Stomach (tissue), 9 donors: ENCODE results near the gene C1orf159. TPM values are rescaled to one million over a fixed set of nuclear protein-coding genes. Genes with fewer than 3 reads are reported as not detected.

Experiments
- DNase-seq, 2 donors: peaks; one replicate each; pipeline versions ENCODE4 v3.0.0 to v3.0.0-alpha.2; 2013 to 2019
- H3K27ac ChIP-seq, 5 donors: fragments of 200-600 bp in 4 of 5; sonication (generic) in 4 of 5; one replicate each; pipeline ENCODE4 v1.5.1; 2013 to 2019; ENCODE audit warnings: mild to moderate bottlenecking in 1 of 5, moderate library complexity in 1 of 5
- H3K27me3 ChIP-seq, 3 donors: fragments of 200-600 bp; sonication (generic); one replicate each; pipeline ENCODE4 v1.5.1; 2017 to 2019; ENCODE audit warnings: mixed run types in 1 of 3
- H3K36me3 ChIP-seq, 4 donors: fragments of 200-600 bp; sonication (generic); 1 replicate in 3 of 4; 2 replicates in 1 of 4; pipeline ENCODE4 v1.5.1; 2016 to 2019
- H3K4me1 ChIP-seq, 4 donors: fragments of 200-600 bp; sonication (generic); one replicate each; pipeline ENCODE4 v1.5.1; 2016 to 2019
- H3K4me3 ChIP-seq, 4 donors: fragments of 200-600 bp; sonication (generic) in 3 of 4; one replicate each; pipeline ENCODE4 v1.5.1; 2016 to 2019; ENCODE audit warnings: mild to moderate bottlenecking in 1 of 4
- H3K9me3 ChIP-seq, 4 donors: fragments of 200-600 bp; sonication (generic); one replicate each; pipeline ENCODE4 v1.5.1; 2016 to 2019
- CTCF ChIP-seq, 7 experiments: fragments of 450-650 bp in 4 of 7; fragments of 200-600 bp in 3 of 7; sonication (generic) in 3 of 7; IDR thresholded peaks; one replicate each; pipeline ENCODE4 v1.5.1; 2016 to 2019; ENCODE audit warnings: antibody characterized with exemption in 7 of 7, control low read depth in 2 of 7, mild to moderate bottlenecking in 1 of 7
- EP300 ChIP-seq: sonication (generic); formaldehyde crosslinking; IDR thresholded peaks from one replicate; pipeline ENCODE4 v1.6.1; 2017; ENCODE audit warnings: antibody characterized with exemption
- POLR2A ChIP-seq, 4 donors: fragments of 450-650 bp; IDR thresholded peaks; one replicate each; pipeline ENCODE4 v1.6.1; 2016; ENCODE audit warnings: antibody characterized with exemption in 4 of 4, control low read depth in 2 of 4, mild to moderate bottlenecking in 1 of 4, moderate library complexity in 1 of 4
- POLR2AphosphoS5 ChIP-seq, 3 donors: sonication (generic); formaldehyde crosslinking; IDR thresholded peaks; one replicate each; pipeline ENCODE4 v1.6.1; 2016; ENCODE audit warnings: antibody characterized with exemption in 3 of 3
- WGBS, 5 donors: extraction: QIAGEN DNeasy Blood & Tissue Kit in 3 of 5; methylation state at CpG; one replicate each; pipeline versions ENCODE4 v1.1.5 to v1.1.7; 2013 to 2018; 5-methylcytosine and 5-hydroxymethylcytosine counted together
- intact Hi-C: fragments of 100-400 bp; cut with DNase I; formaldehyde crosslinking; loops from one replicate; pipeline ENCODE4 v1.15.1; 2023; ENCODE audit warnings: low total_unique reads
- polyA plus RNA-seq, 3 donors: library from polyadenylated mRNA; stranded (reverse); fragments of 200-250 nt; gene quantifications; one replicate each; pipeline ENCODE4 v1.2.3, GENCODE V29; 2013
- total RNA-seq, 5 donors: library from RNA; depleted of rRNA; stranded (reverse); fragments of >200 nt; gene quantifications; one replicate each; pipeline versions ENCODE4 v1.1.0 to v1.2.3, GENCODE V29; 2014 to 2016
- donor health status: healthy with polysubstance abuse.
- donor health status: Bipolar disorder and iron deficiency.
- donor health status: healthy.

C1orf159 gene
- total and polyA plus RNA-seq, 8 donors = 10.2 to 67.0 (median 18.5) TPM

GRCh38 chr1:1062348-1063163, 53.3 kb downstream of the C1orf159 start:
- H3K9me3 ChIP-seq = no peaks in the 10 kb centered on the region
- peak in 1 of 2 donors; percentile 44 for DNase-seq
- intact Hi-C loops = loop anchor here (5.0 kb wide), 1 partner anchor 80 kb away; the partner anchor contains the start of gene PERM1
- peak overlapping the region in 1 of 4 donors; percentile 19 for H3K4me3 ChIP-seq
- H3K36me3 ChIP-seq = no peaks in the 10 kb centered on the region
- H3K4me1 ChIP-seq = peaks cover 41 to 64% (median 60%) of the 10 kb centered on the region in 4 donors
- no peak overlapping the region for H3K27ac ChIP-seq
- no peak for TF ChIP-seq CTCF (IDR thresholded peaks at IDR 0.05)
- TF ChIP-seq POLR2AphosphoS5 (IDR thresholded peaks at IDR 0.05) = no peak
- no peak for TF ChIP-seq POLR2A (IDR thresholded peaks at IDR 0.05)
- no peak for TF ChIP-seq EP300
- 17 to 39% (median 20%) methylated on average over 18 to 29 of the region's 29 CpGs for WGBS, 5 donors
- H3K27me3 ChIP-seq = peaks cover 11 to 89% (median 70%) of the 10 kb centered on the region in 3 donors

GRCh38 chr1:1061682-1062345, 54.1 kb downstream of the C1orf159 start:
- DNase-seq = peak in 1 of 2 donors; percentile 76
- intact Hi-C loops = loop anchor here (5.0 kb wide), 1 partner anchor 80 kb away; the partner anchor contains the start of gene PERM1
- TF ChIP-seq CTCF (IDR thresholded peaks at IDR 0.05) (no peak), POLR2AphosphoS5 (IDR thresholded peaks at IDR 0.05) (no peak), EP300 (no peak), POLR2A (IDR thresholded peaks at IDR 0.05) (no peak)
- 34 to 59% (median 42%) methylated on average over 8 to 16 of the region's 18 CpGs for WGBS, 5 donors
- no peaks in the 10 kb centered on the region for H3K36me3 ChIP-seq
- no peaks in the 10 kb centered on the region for H3K9me3 ChIP-seq
- H3K4me3 ChIP-seq = peak overlapping the region in 1 of 4 donors; percentile 19
- peaks cover 11 to 89% (median 70%) of the 10 kb centered on the region in 3 donors for H3K27me3 ChIP-seq
- peaks cover 41 to 56% (median 54%) of the 10 kb centered on the region in 4 donors for H3K4me1 ChIP-seq
- no peak overlapping the region for H3K27ac ChIP-seq

GRCh38 chr1:1060281-1061000, 55.4 kb downstream of the C1orf159 start:
- Histone ChIP-seq H3K9me3 (no peaks in the 10 kb centered on the region), H3K36me3 (peaks cover 0 to 7% (median 1%) of the 10 kb centered on the region in 4 donors), H3K27me3 (peaks cover 11 to 87% (median 70%) of the 10 kb centered on the region in 3 donors), H3K4me1 (peaks cover 41 to 54% (median 53%) of the 10 kb centered on the region in 4 donors), H3K4me3 (peak overlapping the region in 2 of 4 donors; percentile 59 to 82), H3K27ac (no peak overlapping the region)
- TF ChIP-seq EP300 (no peak), POLR2A (IDR thresholded peaks at IDR 0.05) (no peak), CTCF (IDR thresholded peaks at IDR 0.05) (no peak), POLR2AphosphoS5 (IDR thresholded peaks at IDR 0.05) (no peak)
- intact Hi-C loops = loop anchor here (5.0 kb wide), 1 partner anchor 78 kb away; the partner anchor contains the start of gene PERM1
- DNase-seq = no peak
- 49 to 58% (median 52%) methylated on average over 37 to 38 of the region's 38 CpGs for WGBS, 5 donors
